A549 (cell line): ENCODE measurements around the gene NRXN3. TPM values are rescaled to one million over a fixed set of nuclear protein-coding genes. Genes with fewer than 3 reads are reported as not detected.

ENCODE experiments used
- ATAC-seq, 2 experiments: fragments of 200-7000 bp in 1 of 2; fragments of >200 bp in 1 of 2; cut with Nextera tagmentation in 1 of 2; cut with Tn5 transposase in 1 of 2; 3 replicates each; pipeline versions ENCODE4 v1.8.0 to v1.9.1; 2018 to 2020; ENCODE audit warnings: mild to moderate bottlenecking in 1 of 2, moderate library complexity in 1 of 2
- CTCF ChIA-PET: fragments of 300-600 bp; sonication (Branson Sonifier 250); formaldehyde crosslinking; extraction: SDS; loops from one replicate; lab custom pipeline; 2021; ENCODE audit warnings: antibody characterized with exemption, inconsistent platforms; lab: Yijun Ruan, JAX
- POLR2A ChIA-PET: fragments of 350-600 bp; formaldehyde crosslinking; extraction: SDS; loops from one replicate; lab custom pipeline; 2021; ENCODE audit warnings: antibody characterized with exemption, inconsistent platforms; lab: Yijun Ruan, JAX
- DNase-seq, 2 experiments: peaks; one replicate each; pipeline versions ENCODE4 v3.0.0 to v3.0.0-alpha.2; 2011 to 2016; ENCODE audit warnings: low read depth in 1 of 2, low spot score in 1 of 2
- FAIRE-seq: peaks from 2 replicates; lab custom pipeline; 2011; peaks lifted over from hg19 to GRCh38; lab: Jason Lieb, UNC
- H3K27ac ChIP-seq, 2 experiments: fragments of >200 bp; sonication (Bioruptor Twin); formaldehyde crosslinking; 3 replicates each; pipeline ENCODE4 v1.5.1; 2016 to 2017
- H3K4me1 ChIP-seq: fragments of >200 bp; sonication (Bioruptor Twin); formaldehyde crosslinking; 3 replicates; pipeline ENCODE4 v1.6.1; 2016
- H3K4me2 ChIP-seq: fragments of >200 bp; sonication (Bioruptor Twin); formaldehyde crosslinking; 3 replicates; pipeline ENCODE4 v1.6.1; 2016
- H3K4me3 ChIP-seq: fragments of >200 bp; sonication (Bioruptor Twin); formaldehyde crosslinking; 3 replicates; pipeline ENCODE4 v1.5.1; 2016
- H3K9me3 ChIP-seq: fragments of >200 bp; sonication (Bioruptor Twin); formaldehyde crosslinking; 3 replicates; pipeline ENCODE4 v1.6.1; 2016
- CBX2 ChIP-seq: fragments of 200-600 bp; sonication (generic); IDR thresholded peaks from 2 replicates; pipeline ENCODE4 v1.6.1; 2016; ENCODE audit warnings: low read depth, mild to moderate bottlenecking, borderline replicate concordance
- CHD4 ChIP-seq: fragments of 200-600 bp; sonication (generic); IDR thresholded peaks from 2 replicates; pipeline ENCODE4 v1.6.1; 2016; ENCODE audit warnings: antibody characterized with exemption, mild to moderate bottlenecking, borderline replicate concordance
- EHMT2 ChIP-seq: fragments of 200-600 bp; sonication (generic); IDR thresholded peaks from 2 replicates; pipeline ENCODE4 v1.6.1; 2016; ENCODE audit warnings: antibody characterized with exemption, low read depth, mild to moderate bottlenecking, moderate library complexity
- FOSB ChIP-seq: fragments of 250-450 bp; sonication (Bioruptor Pico); IDR thresholded peaks from 2 replicates; pipeline ENCODE4 v1.5.0; 2020; ENCODE audit warnings: mild to moderate bottlenecking, moderate library complexity
- FOSL2 ChIP-seq, 2 experiments: fragments of 450-650 bp in 1 of 2; fragments of >200 bp in 1 of 2; sonication (Bioruptor Twin) in 1 of 2; formaldehyde crosslinking; IDR thresholded peaks; 2 replicates each; pipeline versions ENCODE4 v1.5.0 to v1.6.1; 2016 to 2020; ENCODE audit warnings: mild to moderate bottlenecking in 1 of 2, moderate library complexity in 1 of 2
- FOXS1 ChIP-seq: fragments of 250-450 bp; sonication (Bioruptor Pico); IDR thresholded peaks from 2 replicates; pipeline ENCODE4 v1.5.0; 2020; ENCODE audit warnings: mild to moderate bottlenecking, moderate library complexity
- GATA3 ChIP-seq: IDR thresholded peaks from 2 replicates; pipeline ENCODE4 v1.6.1; 2012; ENCODE audit warnings: borderline replicate concordance
- HEYL ChIP-seq: fragments of 250-450 bp; sonication (Bioruptor Pico); IDR thresholded peaks from 2 replicates; pipeline ENCODE4 v1.8.0; 2021; ENCODE audit warnings: mild to moderate bottlenecking, moderate library complexity
- HOXB5 ChIP-seq: fragments of 250-450 bp; sonication (Bioruptor Pico); IDR thresholded peaks from 2 replicates; pipeline ENCODE4 v1.5.0; 2020; ENCODE audit warnings: mild to moderate bottlenecking, moderate library complexity
- JUNB ChIP-seq: fragments of >200 bp; sonication (Bioruptor Twin); formaldehyde crosslinking; IDR thresholded peaks from 2 replicates; pipeline ENCODE4 v1.6.1; 2016
- KDM5A ChIP-seq: fragments of 200-600 bp; sonication (generic); IDR thresholded peaks from 2 replicates; pipeline ENCODE4 v1.6.1; 2016; ENCODE audit warnings: antibody characterized with exemption, mild to moderate bottlenecking
- MAZ ChIP-seq: fragments of 150-350 bp; IDR thresholded peaks from 2 replicates; pipeline ENCODE4 v1.6.1; 2014; ENCODE audit warnings: antibody characterized with exemption, low read depth, low read length, borderline replicate concordance
- NPAS2 ChIP-seq: fragments of 250-450 bp; sonication (Bioruptor Pico); IDR thresholded peaks from 2 replicates; pipeline ENCODE4 v1.8.0; 2022; ENCODE audit warnings: mild to moderate bottlenecking, moderate library complexity, borderline replicate concordance
- PHF8 ChIP-seq: fragments of 200-600 bp; sonication (generic); IDR thresholded peaks from 2 replicates; pipeline ENCODE4 v1.6.1; 2016; ENCODE audit warnings: low read depth, mild to moderate bottlenecking, antibody characterized with exemption, moderate library complexity, borderline replicate concordance
- POLR2A ChIP-seq: IDR thresholded peaks from 2 replicates; pipeline ENCODE4 v1.6.1; 2012; ENCODE audit warnings: mild to moderate bottlenecking, low read length
- RARB ChIP-seq: fragments of 250-450 bp; sonication (Bioruptor Pico); IDR thresholded peaks from 2 replicates; pipeline ENCODE4 v1.8.0; 2021; ENCODE audit warnings: mild to moderate bottlenecking, moderate library complexity
- RCOR1 ChIP-seq: fragments of 150-350 bp; IDR thresholded peaks from 2 replicates; pipeline ENCODE4 v1.6.1; 2014; ENCODE audit warnings: antibody characterized with exemption, low read length, low read depth
- SREBF2 ChIP-seq: fragments of 450-650 bp; IDR thresholded peaks from 2 replicates; pipeline ENCODE4 v1.6.1; 2014; ENCODE audit warnings: mild to moderate bottlenecking, moderate library complexity
- TFCP2L1 ChIP-seq: fragments of 250-450 bp; sonication (Bioruptor Pico); IDR thresholded peaks from 2 replicates; pipeline ENCODE4 v1.5.0; 2021; ENCODE audit warnings: mild to moderate bottlenecking
- ZNF302 ChIP-seq: fragments of 250-450 bp; sonication (Bioruptor Pico); IDR thresholded peaks from 2 replicates; pipeline ENCODE4 v1.9.0; 2021; ENCODE audit warnings: inconsistent platforms, mild to moderate bottlenecking, moderate library complexity
- WGBS: methylation state at CpG from one replicate; pipeline ENCODE4 v1.1.6; 2017; ENCODE audit errors: missing lambda C conversion rate; 5-methylcytosine and 5-hydroxymethylcytosine counted together
- polyA plus RNA-seq, 4 experiments: library from polyadenylated mRNA; depleted of rRNA in 3 of 4; stranded (reverse); fragments of >200 nt; fragmentation: RNase III in 1 of 4; extraction: RNeasy Plus Mini Kit Qiagen cat#74134 plus additional on column Dnase treatment in 1 of 4; gene quantifications; 2 replicates in 3 of 4; 3 replicates in 1 of 4; pipeline ENCODE4 v1.2.3, GENCODE V29; 2011 to 2017
- TF ChIP-seq, protein P1 (sequence below): IDR thresholded peaks from 2 replicates; pipeline ENCODE4 v1.6.1; 2012; ENCODE audit warnings: low read depth, borderline replicate concordance
- TF ChIP-seq, protein P2 (sequence below): IDR thresholded peaks from 2 replicates; pipeline ENCODE4 v1.6.1; 2012
- TF ChIP-seq, protein P3 (sequence below): fragments of 450-650 bp; IDR thresholded peaks from 2 replicates; pipeline ENCODE4 v1.6.1; 2014; ENCODE audit warnings: antibody characterized with exemption

The NRXN3 gene
- polyA plus RNA-seq, 2 of the 4 experiments (the other 2 are of a cell fraction), result 0.62 to 2.3 TPM

DNA sequence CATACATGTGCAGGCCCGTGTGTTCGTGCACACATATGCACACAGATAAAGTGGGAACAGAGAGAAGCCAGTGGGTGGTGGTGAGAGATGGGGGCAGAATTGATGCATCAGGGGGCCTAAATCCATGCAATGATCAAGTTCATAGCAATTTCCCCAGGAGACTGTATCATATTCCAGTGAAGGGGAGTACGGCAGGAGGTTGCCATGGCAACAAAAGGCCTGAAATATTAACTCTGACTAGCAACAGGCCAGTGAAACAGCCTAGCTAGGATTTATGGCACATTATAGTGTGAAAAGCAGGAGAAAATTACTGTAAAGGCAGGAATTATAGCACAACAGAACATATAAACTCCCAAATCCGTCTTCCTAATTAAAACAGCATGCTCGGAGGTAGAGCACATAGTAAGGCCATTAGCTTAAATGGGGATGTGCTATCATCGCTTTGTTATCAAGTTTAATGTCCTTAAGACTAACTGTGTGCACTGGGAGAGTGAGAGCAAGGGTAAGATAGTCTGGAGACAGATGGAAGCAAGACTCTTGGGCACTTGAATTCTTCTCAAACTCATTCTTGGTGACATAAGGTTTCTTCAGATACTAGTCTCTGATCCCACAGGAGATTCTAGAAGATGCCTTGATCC is 1234.8 kb downstream of the NRXN3 start:
- no peak for DNase-seq
- TF ChIP-seq PHF8, result no peak
- Histone ChIP-seq H3K4me3 (no peak overlapping the region), H3K4me2 (no peak overlapping the region), H3K27ac (no peak overlapping the region), H3K9me3 (no peaks in the 10 kb centered on the region), H3K4me1 (no peaks in the 10 kb centered on the region)
- POLR2A ChIA-PET, result no interaction called here
- 47% methylated on average over 6 of the region's 6 CpGs for WGBS
- CTCF ChIA-PET, result no interaction called here
- no peak for ATAC-seq
- no peak for FAIRE-seq

DNA sequence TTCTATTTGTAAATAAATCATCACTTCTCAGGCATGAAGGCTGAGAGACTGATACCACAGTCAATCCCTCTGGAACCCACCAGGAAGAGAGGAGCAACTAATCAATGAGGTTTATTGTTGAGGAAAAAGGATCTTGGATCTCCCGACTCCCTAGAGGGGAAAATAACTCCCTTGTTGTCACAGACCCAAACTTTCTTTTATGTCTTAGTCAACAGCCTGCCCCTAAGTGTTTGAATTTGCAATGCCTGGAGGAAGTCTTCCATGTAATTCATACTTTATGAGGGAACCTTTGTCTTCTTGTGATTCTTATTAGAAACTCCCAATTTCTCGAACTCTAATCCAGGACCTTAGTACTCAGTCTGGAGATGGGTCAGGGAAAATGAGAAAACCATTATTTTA is 1235.3 kb downstream of the NRXN3 start:
- Histone ChIP-seq H3K4me2 (no peak overlapping the region), H3K4me1 (no peaks in the 10 kb centered on the region), H3K9me3 (no peaks in the 10 kb centered on the region), H3K27ac (no peak overlapping the region), H3K4me3 (no peak overlapping the region)
- no peak for FAIRE-seq
- DNase-seq, result no peak
- ChIA-PET POLR2A (no interaction called here), CTCF (no interaction called here)
- 12% methylated on average over 2 of the region's 2 CpGs for WGBS
- TF ChIP-seq, protein P1, sequence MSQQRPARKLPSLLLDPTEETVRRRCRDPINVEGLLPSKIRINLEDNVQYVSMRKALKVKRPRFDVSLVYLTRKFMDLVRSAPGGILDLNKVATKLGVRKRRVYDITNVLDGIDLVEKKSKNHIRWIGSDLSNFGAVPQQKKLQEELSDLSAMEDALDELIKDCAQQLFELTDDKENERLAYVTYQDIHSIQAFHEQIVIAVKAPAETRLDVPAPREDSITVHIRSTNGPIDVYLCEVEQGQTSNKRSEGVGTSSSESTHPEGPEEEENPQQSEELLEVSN, result no peak
- no peak for TF ChIP-seq POLR2A
- no peak for TF ChIP-seq PHF8
- TF ChIP-seq KDM5A, result no peak
- TF ChIP-seq CBX2, result no peak
- no peak for TF ChIP-seq ZNF302
- no peak for TF ChIP-seq FOXS1 (CRISPR knock-in tag)
- no peak for TF ChIP-seq RCOR1
- TF ChIP-seq SREBF2, result no peak
- TF ChIP-seq CHD4, result no peak
- TF ChIP-seq, protein P2, sequence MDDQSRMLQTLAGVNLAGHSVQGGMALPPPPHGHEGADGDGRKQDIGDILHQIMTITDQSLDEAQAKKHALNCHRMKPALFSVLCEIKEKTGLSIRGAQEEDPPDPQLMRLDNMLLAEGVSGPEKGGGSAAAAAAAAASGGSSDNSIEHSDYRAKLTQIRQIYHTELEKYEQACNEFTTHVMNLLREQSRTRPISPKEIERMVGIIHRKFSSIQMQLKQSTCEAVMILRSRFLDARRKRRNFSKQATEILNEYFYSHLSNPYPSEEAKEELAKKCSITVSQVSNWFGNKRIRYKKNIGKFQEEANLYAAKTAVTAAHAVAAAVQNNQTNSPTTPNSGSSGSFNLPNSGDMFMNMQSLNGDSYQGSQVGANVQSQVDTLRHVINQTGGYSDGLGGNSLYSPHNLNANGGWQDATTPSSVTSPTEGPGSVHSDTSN, result no peak
- TF ChIP-seq NPAS2 (CRISPR knock-in tag), result no peak
- TF ChIP-seq, protein P3, sequence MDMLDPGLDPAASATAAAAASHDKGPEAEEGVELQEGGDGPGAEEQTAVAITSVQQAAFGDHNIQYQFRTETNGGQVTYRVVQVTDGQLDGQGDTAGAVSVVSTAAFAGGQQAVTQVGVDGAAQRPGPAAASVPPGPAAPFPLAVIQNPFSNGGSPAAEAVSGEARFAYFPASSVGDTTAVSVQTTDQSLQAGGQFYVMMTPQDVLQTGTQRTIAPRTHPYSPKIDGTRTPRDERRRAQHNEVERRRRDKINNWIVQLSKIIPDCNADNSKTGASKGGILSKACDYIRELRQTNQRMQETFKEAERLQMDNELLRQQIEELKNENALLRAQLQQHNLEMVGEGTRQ, result no peak
- TF ChIP-seq EHMT2, result no peak
- no peak for TF ChIP-seq MAZ
- no peak for TF ChIP-seq FOSB
- TF ChIP-seq GATA3, result no peak
- no peak for ATAC-seq

DNA sequence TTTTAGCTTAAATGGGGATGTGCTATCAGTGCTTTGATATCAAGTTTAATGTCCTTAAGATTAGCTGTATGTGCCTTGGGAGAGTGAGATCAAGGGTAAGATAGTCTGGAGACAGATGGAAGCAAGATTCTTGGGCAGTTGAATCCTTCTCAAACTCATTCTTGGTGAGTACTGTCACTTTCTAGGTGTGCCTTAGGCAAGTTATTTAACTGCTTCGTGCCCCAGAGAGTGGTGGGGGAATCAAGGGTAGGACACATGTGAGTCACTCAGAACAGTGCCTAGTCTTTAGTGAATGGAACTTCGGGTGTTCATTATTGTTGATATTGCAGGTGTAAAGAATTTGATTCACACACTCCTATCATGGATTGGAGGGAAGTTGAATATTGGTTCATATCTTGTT is 1237.4 kb downstream of the NRXN3 start:
- Histone ChIP-seq H3K4me3 (no peak overlapping the region), H3K4me2 (no peak overlapping the region), H3K27ac (no peak overlapping the region), H3K4me1 (no peaks in the 10 kb centered on the region), H3K9me3 (no peaks in the 10 kb centered on the region)
- CTCF ChIA-PET, result no interaction called here
- TF ChIP-seq HOXB5 (CRISPR knock-in tag) (no peak), TFCP2L1 (CRISPR knock-in tag) (no peak), JUNB (no peak), MAZ (no peak), FOSL2 (IDR thresholded peaks at IDR 0.05) (no peak), FOSL2 (CRISPR knock-in tag; IDR thresholded peaks at IDR 0.05) (no peak), RARB (CRISPR knock-in tag) (no peak), HEYL (CRISPR knock-in tag) (no peak)
- POLR2A ChIA-PET, result no interaction called here
- no peak for DNase-seq
- WGBS, result 0% methylated on average over 2 of the region's 2 CpGs
- FAIRE-seq, result no peak
- ATAC-seq, result no peak
